Fibroblast of villous mesenchyme (primary cell): Measurements from ENCODE around the gene OVCA2. TPM values are rescaled to one million over a fixed set of nuclear protein-coding genes. Genes with fewer than 3 reads are reported as not detected.

Source experiments
- DNase-seq: peaks from one replicate; pipeline ENCODE4 v3.0.0-alpha.2; 2010; ENCODE audit warnings: low read depth
- H3K4me3 ChIP-seq: 2 replicates; pipeline ENCODE4 v1.5.1; 2011; ENCODE audit warnings: low read depth, mild to moderate bottlenecking, low read length
- CTCF ChIP-seq: IDR thresholded peaks from 2 replicates; pipeline ENCODE4 v1.5.1; 2012; ENCODE audit warnings: low read depth, mild to moderate bottlenecking, low read length; ENCODE audit not compliant: insufficient read depth
- total RNA-seq: library from RNA; depleted of rRNA; stranded (reverse); fragments of >200 nt; gene quantifications from 2 replicates; pipeline ENCODE4 v1.2.3, GENCODE V29; 2012

Gene OVCA2
- total RNA-seq, 1 donor = 48.4 TPM

DNA sequence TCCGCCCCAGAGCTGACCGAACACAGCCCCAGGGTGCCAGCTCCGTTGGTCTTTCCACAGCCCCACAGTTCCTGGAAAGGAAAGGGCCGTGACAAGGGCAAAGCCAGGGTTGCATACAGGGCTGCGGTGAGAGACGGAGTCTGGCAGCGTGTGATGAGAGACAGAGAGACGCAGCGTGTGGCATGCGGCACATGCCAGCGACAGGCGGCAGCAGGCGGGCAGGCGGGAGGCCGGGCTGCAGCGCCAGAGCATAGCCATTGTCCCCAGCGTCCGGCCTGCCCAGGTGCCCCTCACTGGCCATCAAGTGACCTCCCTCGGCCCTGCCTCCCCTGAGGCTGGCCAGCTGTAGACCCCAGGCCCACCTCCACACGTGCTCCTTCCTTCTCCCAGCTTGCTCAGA, 25.3 kb upstream of the OVCA2 start:
- TF ChIP-seq CTCF = no peak
- DNase-seq = no peak
- H3K4me3 ChIP-seq = no peak overlapping the region

- no peak for DNase-seq
- no peak overlapping the region for H3K4me3 ChIP-seq
- no peak for TF ChIP-seq CTCF
Observed at GRCh38 chr17:2017274-2017941, 24.4 kb upstream of the OVCA2 start.

GRCh38 chr17:2018716-2019510, 22.9 kb upstream of the OVCA2 start:
- no peak for TF ChIP-seq CTCF
- no peak overlapping the region for H3K4me3 ChIP-seq
- DNase-seq = no peak

DNA sequence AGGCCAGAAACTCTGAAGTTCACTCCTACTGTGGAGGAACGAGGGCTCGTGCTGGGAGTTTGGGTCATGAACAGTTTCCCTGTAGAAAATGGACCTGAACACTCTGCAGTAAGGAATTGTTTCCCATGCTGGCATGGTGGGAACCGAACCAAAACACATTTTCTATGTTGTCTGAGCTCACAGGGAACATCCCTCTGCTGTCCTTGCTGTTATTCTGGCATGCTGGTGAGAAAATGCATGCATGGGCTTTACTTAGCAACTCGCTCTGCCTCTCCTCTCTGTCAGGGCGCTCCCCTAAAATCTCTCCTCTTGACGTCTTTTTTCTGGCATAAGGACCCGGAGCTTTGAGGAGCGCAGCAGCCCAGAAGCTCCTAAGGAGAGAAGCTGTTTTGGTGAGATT, 22.1 kb upstream of the OVCA2 start:
- DNase-seq = no peak
- no peak overlapping the region for H3K4me3 ChIP-seq
- no peak for TF ChIP-seq CTCF

GRCh38 chr17:2020721-2021120, 21.1 kb upstream of the OVCA2 start:
- no peak for TF ChIP-seq CTCF
- DNase-seq = no peak

DNA sequence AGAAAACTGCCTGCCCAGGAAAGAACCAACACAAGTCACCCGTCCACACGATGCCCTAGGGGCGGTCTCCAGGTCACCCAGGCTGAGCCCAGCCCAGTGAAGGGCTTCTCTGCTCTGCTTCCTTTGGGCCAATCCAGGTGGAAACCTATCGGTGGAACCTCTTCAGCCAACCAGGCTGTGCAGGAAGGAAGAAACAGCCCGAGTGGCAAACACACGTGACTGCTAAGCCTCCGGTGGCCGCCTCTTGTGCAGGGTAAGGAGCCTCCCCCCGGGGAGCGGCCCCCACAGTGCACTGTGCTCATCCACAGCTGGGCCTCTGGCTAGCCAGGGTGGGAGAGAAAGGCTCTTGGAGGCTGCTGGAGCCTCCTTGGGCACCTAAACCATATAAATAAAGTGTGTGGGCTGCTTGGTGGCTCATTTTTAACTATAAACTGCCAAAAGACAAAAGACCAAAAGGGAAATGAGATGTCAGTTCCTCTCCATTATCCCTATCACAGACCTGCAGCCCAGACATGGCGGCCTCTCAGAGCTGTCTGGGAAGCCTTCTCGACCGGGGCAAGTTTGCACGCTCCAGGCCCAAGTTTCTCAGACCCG, 19.1 kb upstream of the OVCA2 start:
- no peak for DNase-seq
- TF ChIP-seq CTCF = no peak
- H3K4me3 ChIP-seq = no peak overlapping the region

More at GRCh38 chr17:2020721-2021120, 21.1 kb upstream of the OVCA2 start:
- no peak overlapping the region for H3K4me3 ChIP-seq
